Progenitor cell of endocrine pancreas (in vitro differentiated cells): ENCODE measurements around the gene RBBP4. TPM values are rescaled to one million over a fixed set of nuclear protein-coding genes. Genes with fewer than 3 reads are reported as not detected.

Experiments used
- DNase-seq: peaks from one replicate; pipeline ENCODE4 v3.0.0; 2021; ENCODE audit warnings: low spot score; ENCODE audit not compliant: unreplicated experiment
- H3K27ac Mint-ChIP-seq: 2 replicates; pipeline ENCODE4 v1.8.0; 2021; ENCODE audit warnings: mild to moderate bottlenecking, moderate library complexity, mixed read lengths
- H3K27me3 Mint-ChIP-seq: 2 replicates; pipeline ENCODE4 v1.8.0; 2021; ENCODE audit warnings: mixed read lengths
- H3K36me3 Mint-ChIP-seq: 2 replicates; pipeline ENCODE4 v1.8.0; 2022; ENCODE audit warnings: mixed read lengths; ENCODE audit not compliant: insufficient read depth
- H3K4me1 Mint-ChIP-seq: 2 replicates; pipeline ENCODE4 v1.8.0; 2021; ENCODE audit warnings: low read depth, mixed read lengths
- H3K4me3 Mint-ChIP-seq: 2 replicates; pipeline ENCODE4 v1.8.0; 2021; ENCODE audit warnings: low read depth, mild to moderate bottlenecking, moderate library complexity, mixed read lengths
- H3K9me3 Mint-ChIP-seq: 2 replicates; pipeline ENCODE4 v1.8.0; 2021; ENCODE audit warnings: low read depth, mixed read lengths
- total RNA-seq: library from RNA; stranded (reverse); gene quantifications from 2 replicates; pipeline ENCODE4 v1.2.1, GENCODE V29; 2021
- TF ChIP-seq, protein P1 (sequence below): fragments of 200-600 bp; sonication (generic); IDR thresholded peaks from one replicate; pipeline ENCODE4 v1.5.0; 2021; ENCODE audit warnings: antibody characterized with exemption, mild to moderate bottlenecking; ENCODE audit not compliant: unreplicated experiment

The RBBP4 gene
- total RNA-seq, 1 donor from 2014 or later: 426 TPM

DNA sequence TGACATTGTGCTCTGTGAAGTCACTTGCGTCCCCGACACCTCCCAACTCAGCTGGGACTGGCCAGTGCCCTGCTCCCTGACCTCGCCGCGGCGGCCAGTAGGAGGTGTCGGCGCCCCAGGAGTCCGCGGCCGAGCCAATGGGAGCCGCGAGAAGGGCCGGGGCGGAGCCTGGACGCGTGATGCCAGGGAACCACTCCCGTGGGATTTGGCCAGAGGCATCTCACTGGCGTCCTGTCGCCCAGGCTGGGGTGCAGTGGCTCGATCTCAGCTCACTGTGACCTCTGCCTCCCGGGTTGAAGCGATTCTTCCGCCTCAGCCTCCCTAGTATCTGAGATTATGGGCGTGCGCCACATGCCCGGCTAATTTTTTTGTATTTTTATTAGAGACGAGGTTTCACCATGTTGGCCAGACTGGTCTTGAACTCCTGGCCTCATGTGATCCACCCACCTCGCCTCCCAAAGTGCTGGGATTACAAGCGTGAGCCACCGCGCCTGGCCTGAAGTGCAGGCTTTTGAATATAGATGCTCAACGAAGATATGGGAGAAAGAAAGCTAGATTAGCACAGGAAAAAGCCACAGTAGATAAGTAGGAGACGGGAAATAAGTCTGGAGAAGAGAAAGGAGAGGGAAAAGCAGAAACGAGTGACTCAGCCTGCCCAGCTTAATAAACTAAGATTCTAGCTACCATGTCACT, 38.7 kb upstream of the RBBP4 start:
- TF ChIP-seq, protein P1, sequence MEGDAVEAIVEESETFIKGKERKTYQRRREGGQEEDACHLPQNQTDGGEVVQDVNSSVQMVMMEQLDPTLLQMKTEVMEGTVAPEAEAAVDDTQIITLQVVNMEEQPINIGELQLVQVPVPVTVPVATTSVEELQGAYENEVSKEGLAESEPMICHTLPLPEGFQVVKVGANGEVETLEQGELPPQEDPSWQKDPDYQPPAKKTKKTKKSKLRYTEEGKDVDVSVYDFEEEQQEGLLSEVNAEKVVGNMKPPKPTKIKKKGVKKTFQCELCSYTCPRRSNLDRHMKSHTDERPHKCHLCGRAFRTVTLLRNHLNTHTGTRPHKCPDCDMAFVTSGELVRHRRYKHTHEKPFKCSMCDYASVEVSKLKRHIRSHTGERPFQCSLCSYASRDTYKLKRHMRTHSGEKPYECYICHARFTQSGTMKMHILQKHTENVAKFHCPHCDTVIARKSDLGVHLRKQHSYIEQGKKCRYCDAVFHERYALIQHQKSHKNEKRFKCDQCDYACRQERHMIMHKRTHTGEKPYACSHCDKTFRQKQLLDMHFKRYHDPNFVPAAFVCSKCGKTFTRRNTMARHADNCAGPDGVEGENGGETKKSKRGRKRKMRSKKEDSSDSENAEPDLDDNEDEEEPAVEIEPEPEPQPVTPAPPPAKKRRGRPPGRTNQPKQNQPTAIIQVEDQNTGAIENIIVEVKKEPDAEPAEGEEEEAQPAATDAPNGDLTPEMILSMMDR: peak; percentile 50
- Mint-ChIP-seq H3K36me3 (no peaks in the 10 kb centered on the region), H3K4me3 (peak overlapping the region; percentile 75), H3K4me1 (peaks cover 4% of the 10 kb centered on the region), H3K27ac (peak overlapping the region; percentile 77), H3K27me3 (no peaks in the 10 kb centered on the region), H3K9me3 (no peaks in the 10 kb centered on the region)
- peak; percentile 78 for DNase-seq

DNA sequence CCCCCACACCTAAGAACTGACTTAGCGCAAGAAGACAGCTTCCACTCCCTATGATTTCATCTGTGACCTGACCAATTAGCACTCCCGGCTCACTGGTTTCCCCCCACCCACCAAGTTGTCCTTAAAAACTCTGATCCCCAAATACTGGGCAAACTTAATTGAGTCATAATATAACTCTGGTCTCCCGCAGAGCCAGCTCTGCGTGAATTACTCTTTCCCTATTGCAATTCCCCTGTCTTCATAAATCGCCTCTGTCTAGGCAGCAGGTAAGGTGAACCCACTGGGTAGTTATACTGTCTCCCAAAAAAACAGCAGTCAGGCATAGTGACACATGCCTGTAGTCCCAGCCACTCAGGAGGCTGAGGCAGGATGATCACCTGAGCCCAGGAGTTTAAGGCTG, 37.5 kb upstream of the RBBP4 start:
- no peaks in the 10 kb centered on the region for H3K9me3 Mint-ChIP-seq
- H3K27me3 Mint-ChIP-seq: no peaks in the 10 kb centered on the region
- H3K4me3 Mint-ChIP-seq: no peak overlapping the region
- no peak overlapping the region for H3K27ac Mint-ChIP-seq
- DNase-seq: no peak
- no peaks in the 10 kb centered on the region for H3K36me3 Mint-ChIP-seq
- TF ChIP-seq, protein P1: no peak
- peaks cover 4% of the 10 kb centered on the region for H3K4me1 Mint-ChIP-seq

DNA sequence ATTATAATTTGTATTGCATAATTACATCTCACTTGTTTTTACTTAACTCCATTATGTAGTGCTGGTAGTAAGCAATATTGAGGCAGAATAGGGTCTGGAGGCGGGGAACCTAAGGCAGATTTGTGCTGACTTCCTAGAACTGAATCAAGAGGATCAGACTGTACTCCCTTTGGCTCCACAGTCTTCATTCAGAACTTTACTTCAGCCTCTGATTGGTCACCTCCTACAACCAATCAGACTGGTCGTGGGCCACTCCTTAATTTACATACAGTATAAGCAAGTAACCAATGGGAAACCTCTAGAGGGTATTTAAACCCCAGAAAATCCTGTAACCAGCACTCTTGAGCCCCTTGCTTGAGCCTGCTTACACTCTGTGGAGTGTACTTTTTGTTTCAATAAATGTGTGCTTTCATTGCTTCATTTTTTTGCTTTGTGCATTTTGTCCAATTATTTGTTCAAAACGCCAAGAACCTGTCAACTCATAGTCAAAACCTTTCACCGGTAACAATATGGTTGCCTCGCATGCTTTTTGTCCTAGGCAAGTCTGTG, 32.3 kb upstream of the RBBP4 start:
- Mint-ChIP-seq H3K27ac (no peak overlapping the region), H3K27me3 (no peaks in the 10 kb centered on the region), H3K9me3 (no peaks in the 10 kb centered on the region), H3K4me1 (no peaks in the 10 kb centered on the region), H3K36me3 (peaks cover 10% of the 10 kb centered on the region), H3K4me3 (no peak overlapping the region)
- TF ChIP-seq, protein P1: no peak
- no peak for DNase-seq

DNA sequence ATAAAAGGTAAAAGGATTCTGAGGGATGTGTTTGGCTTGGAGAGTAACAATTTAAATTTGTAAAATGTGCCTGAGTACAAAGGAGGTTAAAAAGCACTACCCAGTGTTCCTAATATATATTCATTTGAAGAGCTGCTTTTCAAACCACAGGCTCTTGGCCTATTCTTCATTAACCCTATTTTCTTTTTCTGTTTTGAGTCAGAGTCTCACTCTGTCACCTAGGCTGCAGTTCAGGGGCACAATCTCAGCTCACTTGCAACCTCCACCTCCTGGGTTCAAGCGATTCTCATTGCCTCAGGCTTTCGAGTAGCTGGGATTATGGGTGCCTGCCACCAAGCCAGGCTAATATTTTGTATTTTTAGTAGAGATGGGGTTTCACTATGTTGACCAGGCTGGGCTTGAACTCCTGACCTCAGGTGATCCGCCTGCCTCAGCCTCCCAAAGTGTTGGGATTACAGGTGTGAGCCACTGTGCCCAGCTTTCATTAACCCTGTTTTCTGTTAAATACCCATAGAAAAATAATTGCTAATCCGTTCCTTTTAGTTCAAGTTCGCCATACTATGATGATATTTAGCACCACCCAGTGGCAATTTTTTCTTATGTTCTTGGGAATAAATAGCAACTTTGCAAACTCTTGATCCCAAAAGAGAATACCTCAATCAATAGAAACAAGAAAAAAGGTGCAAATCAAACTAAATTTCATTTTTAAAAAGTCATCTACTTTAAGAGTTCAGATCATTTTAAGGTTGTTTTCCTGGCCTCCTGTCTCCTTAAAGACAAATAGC, 31.1 kb upstream of the RBBP4 start:
- Mint-ChIP-seq H3K4me3 (no peak overlapping the region), H3K27me3 (no peaks in the 10 kb centered on the region), H3K36me3 (peaks cover 10% of the 10 kb centered on the region), H3K9me3 (no peaks in the 10 kb centered on the region), H3K27ac (no peak overlapping the region), H3K4me1 (no peaks in the 10 kb centered on the region)
- TF ChIP-seq, protein P1: no peak
- DNase-seq: no peak

DNA sequence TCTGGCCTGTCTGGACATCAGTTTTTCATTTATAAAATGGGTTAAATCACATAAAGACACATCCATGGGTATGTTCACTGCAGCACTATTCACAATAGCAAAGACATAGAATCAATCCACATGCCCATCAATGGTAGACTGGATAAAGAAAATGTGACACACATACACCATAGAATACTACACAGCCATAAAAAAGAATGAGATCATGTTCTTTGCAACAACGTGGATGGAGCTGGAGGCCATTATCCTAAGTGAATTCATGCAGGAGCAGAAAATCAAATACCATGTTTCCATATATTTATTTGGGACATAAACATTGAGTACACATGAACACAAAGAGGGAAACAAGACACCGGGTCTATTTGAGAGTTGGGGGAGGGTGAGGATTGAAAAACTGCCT, 28.8 kb upstream of the RBBP4 start:
- no peaks in the 10 kb centered on the region for H3K27me3 Mint-ChIP-seq
- no peaks in the 10 kb centered on the region for H3K9me3 Mint-ChIP-seq
- TF ChIP-seq, protein P1: no peak
- no peak overlapping the region for H3K4me3 Mint-ChIP-seq
- H3K36me3 Mint-ChIP-seq: peaks cover 10% of the 10 kb centered on the region
- DNase-seq: no peak
- H3K4me1 Mint-ChIP-seq: no peaks in the 10 kb centered on the region
- no peak overlapping the region for H3K27ac Mint-ChIP-seq
